ENCODE measurements around the gene CHRNB2.

The CHRNB2 gene

DNA sequence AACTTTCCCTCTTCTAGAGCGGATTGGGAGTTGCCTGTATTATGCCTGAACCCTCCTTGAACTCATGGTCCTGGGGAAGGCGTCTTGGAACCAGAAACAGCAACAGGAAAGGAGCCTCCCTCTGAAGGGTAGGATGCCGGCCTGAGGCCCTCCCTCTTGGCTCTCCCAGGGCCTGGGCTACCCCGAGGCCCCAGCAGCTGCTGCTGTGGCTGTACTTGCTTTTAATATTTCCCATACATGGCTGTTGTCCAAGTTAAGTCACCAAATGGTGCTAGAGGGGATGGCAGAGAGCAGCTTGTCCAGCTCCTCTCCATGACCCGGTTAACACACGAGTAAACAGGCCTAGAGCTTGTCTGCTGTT, 10.5 kb downstream of the CHRNB2 start:
- Mint-ChIP-seq H3K27ac (no peak overlapping the region), H3K9me3 (no peaks in the 10 kb centered on the region), H3K4me3 (no peak overlapping the region), H3K27me3 (peaks cover 3% of the 10 kb centered on the region), H3K36me3 (ENCODE audit: low read depth) (peaks cover 50% of the 10 kb centered on the region), H3K4me1 (ENCODE audit: low read depth) (no peaks in the 10 kb centered on the region)
- intact Hi-C loops (cut with micrococcal nuclease) = no loop called here

DNA sequence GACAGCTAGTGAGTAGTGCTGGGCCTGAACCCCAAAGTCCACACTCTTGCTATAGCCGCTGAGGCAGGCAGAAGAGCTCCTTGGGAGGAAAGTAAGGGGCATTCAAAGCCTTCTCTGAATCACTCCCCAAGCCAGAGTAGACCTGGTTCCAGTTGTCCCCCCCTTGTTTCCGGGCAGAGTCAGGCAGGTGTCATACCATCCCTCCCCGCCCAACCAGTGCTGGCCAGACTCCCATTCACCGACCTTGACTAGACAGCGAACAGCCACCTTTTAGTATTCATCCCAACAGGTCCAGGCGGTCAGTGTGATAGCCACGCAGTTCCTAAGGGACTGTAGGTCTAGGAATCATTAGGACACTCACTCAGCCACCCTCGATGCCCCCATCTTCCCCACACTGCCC, 11.8 kb downstream of the CHRNB2 start:
- Mint-ChIP-seq H3K27ac (no peak overlapping the region), H3K4me1 (ENCODE audit: low read depth) (no peaks in the 10 kb centered on the region), H3K4me3 (no peak overlapping the region), H3K36me3 (ENCODE audit: low read depth) (peaks cover 64% of the 10 kb centered on the region), H3K9me3 (no peaks in the 10 kb centered on the region), H3K27me3 (peaks cover 3% of the 10 kb centered on the region)
- intact Hi-C loops (cut with micrococcal nuclease) = no loop called here

DNA sequence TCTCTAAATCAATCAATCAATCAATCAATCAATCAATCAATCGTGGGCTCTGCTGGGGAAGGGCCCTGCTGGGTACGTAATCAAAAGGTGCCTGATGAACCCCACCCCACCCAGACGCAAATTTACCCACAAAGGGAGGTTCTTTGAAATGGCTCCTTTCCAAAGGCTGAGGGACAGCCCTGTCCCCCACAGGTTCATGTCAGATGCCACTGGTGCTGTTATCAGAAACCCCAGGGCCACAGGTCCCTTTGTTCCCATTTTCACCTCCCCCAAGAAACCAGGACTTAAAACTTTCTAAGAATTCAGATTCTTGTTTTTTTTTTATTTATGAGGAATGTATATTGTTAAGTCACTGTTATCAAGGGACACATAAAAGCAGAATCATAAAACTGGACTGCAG, 14.2 kb downstream of the CHRNB2 start:
- H3K36me3 Mint-ChIP-seq (ENCODE audit: low read depth) = peaks cover 88% of the 10 kb centered on the region
- no peak overlapping the region for H3K27ac Mint-ChIP-seq
- intact Hi-C loops (cut with micrococcal nuclease) = no loop called here
- no peaks in the 10 kb centered on the region for H3K9me3 Mint-ChIP-seq
- H3K27me3 Mint-ChIP-seq = no peaks in the 10 kb centered on the region
- no peak overlapping the region for H3K4me3 Mint-ChIP-seq
- H3K4me1 Mint-ChIP-seq (ENCODE audit: low read depth) = no peaks in the 10 kb centered on the region

- Mint-ChIP-seq H3K36me3 (ENCODE audit: low read depth) (peaks cover 99% of the 10 kb centered on the region), H3K4me1 (ENCODE audit: low read depth) (no peaks in the 10 kb centered on the region), H3K9me3 (no peaks in the 10 kb centered on the region), H3K27ac (no peak overlapping the region), H3K27me3 (no peaks in the 10 kb centered on the region), H3K4me3 (no peak overlapping the region)
- intact Hi-C loops (cut with micrococcal nuclease) = no loop called here
Observed at GRCh38 chr1:154582885-154583284, 15.3 kb downstream of the CHRNB2 start.

DNA sequence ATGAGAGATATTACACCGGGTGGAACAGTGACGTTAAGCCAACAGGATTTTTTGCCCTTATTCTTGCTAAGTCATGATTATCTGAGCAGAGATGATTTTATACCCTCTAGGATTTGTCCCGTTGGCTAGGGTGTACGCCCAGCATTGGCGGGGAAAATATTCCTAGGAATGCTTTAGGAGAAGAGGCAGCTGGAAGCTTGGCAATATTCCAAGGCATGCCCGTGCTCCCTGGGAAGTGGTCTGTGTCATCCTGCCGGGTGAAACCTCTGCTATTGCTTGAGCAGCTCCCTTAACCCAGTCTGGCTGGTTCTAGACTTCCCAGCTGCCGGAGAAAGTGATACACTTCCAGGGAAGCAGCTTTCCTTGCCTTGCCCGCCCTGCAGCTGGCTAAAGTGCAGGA, 16.2 kb downstream of the CHRNB2 start:
- intact Hi-C loops (cut with micrococcal nuclease) = no loop called here
- no peaks in the 10 kb centered on the region for H3K27me3 Mint-ChIP-seq
- H3K36me3 Mint-ChIP-seq (ENCODE audit: low read depth) = peaks cover 100% of the 10 kb centered on the region
- H3K4me1 Mint-ChIP-seq (ENCODE audit: low read depth) = no peaks in the 10 kb centered on the region
- no peak overlapping the region for H3K27ac Mint-ChIP-seq
- H3K4me3 Mint-ChIP-seq = no peak overlapping the region
- no peaks in the 10 kb centered on the region for H3K9me3 Mint-ChIP-seq

GRCh38 chr1:154584267-154584994, 16.9 kb downstream of the CHRNB2 start:
- Mint-ChIP-seq H3K4me1 (ENCODE audit: low read depth) (no peaks in the 10 kb centered on the region), H3K27me3 (no peaks in the 10 kb centered on the region), H3K4me3 (no peak overlapping the region), H3K9me3 (no peaks in the 10 kb centered on the region), H3K27ac (no peak overlapping the region), H3K36me3 (ENCODE audit: low read depth) (peaks cover 100% of the 10 kb centered on the region)
- intact Hi-C loops (cut with micrococcal nuclease) = no loop called here

GRCh38 chr1:154586231-154586630, 18.7 kb downstream of the CHRNB2 start:
- H3K27ac Mint-ChIP-seq = no peak overlapping the region
- no peaks in the 10 kb centered on the region for H3K27me3 Mint-ChIP-seq
- intact Hi-C loops (cut with micrococcal nuclease) = no loop called here
- no peak overlapping the region for H3K4me3 Mint-ChIP-seq
- no peaks in the 10 kb centered on the region for H3K9me3 Mint-ChIP-seq
- peaks cover 100% of the 10 kb centered on the region for H3K36me3 Mint-ChIP-seq (ENCODE audit: low read depth)
- H3K4me1 Mint-ChIP-seq (ENCODE audit: low read depth) = no peaks in the 10 kb centered on the region

DNA sequence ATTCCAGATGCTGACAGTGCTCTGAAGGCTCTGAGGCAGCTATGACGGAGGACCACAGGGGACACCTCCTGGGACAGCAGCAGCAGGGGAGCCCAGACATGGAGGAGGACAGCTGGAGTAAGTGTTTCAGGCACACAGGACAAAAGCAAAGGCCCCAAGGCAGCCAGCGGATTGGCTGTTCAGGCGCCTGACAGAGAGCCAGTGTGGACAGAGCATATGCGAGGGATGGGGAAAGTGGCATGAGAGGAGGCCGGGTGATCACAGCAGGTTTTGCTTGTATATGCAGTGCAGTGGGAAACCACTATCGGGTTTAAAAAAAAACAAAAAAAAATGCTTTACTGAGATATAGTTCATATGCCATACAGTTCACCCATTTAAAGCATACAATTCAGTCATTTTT, 19.1 kb downstream of the CHRNB2 start:
- intact Hi-C loops (cut with micrococcal nuclease) = no loop called here
- Mint-ChIP-seq H3K27me3 (no peaks in the 10 kb centered on the region), H3K9me3 (no peaks in the 10 kb centered on the region), H3K4me3 (no peak overlapping the region), H3K27ac (no peak overlapping the region), H3K36me3 (ENCODE audit: low read depth) (peaks cover 100% of the 10 kb centered on the region), H3K4me1 (ENCODE audit: low read depth) (no peaks in the 10 kb centered on the region)

DNA sequence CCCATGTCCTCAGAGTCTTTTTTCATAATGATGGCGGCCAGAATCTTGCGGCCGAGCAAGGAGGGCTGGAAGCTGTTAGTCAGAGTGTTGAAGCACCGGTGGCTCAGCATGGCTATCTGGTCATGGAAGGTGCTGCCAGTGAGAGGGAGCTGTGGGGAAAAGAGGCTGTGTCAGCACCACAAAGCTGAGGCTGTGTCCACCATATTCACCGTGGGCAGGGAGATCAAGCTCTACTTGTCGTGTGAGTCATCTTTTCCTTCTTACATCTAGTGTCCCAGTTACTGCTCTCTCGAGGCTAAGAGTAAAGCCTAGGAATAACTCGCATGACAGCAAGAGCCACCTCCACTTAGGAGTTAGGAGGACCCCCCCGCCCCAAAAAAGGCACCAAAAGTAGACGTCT, 22.2 kb downstream of the CHRNB2 start:
- H3K36me3 Mint-ChIP-seq (ENCODE audit: low read depth) = peaks cover 100% of the 10 kb centered on the region
- intact Hi-C loops (cut with micrococcal nuclease) = no loop called here
- H3K27me3 Mint-ChIP-seq = no peaks in the 10 kb centered on the region
- H3K4me1 Mint-ChIP-seq (ENCODE audit: low read depth) = no peaks in the 10 kb centered on the region
- no peaks in the 10 kb centered on the region for H3K9me3 Mint-ChIP-seq
- no peak overlapping the region for H3K27ac Mint-ChIP-seq
- H3K4me3 Mint-ChIP-seq = no peak overlapping the region

DNA sequence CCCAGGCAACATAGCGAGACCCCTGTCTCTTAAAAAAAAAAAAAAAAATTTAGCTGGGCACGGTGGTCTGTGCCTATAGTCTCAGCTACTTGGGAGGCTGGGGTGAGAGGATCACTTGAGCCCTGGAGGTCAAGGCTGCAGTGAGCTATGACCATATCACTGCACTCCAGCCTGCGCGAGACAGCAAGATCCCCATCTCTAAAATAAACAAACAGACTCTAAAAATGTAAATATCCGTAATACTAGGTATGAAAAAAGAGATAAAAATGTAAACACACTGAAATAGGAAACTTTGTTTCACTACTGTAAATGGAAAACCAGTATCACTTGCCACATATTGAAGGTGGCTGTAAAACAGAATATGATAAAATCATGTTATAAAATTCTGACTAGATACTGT, 23.2 kb downstream of the CHRNB2 start:
- Mint-ChIP-seq H3K36me3 (ENCODE audit: low read depth) (peaks cover 95% of the 10 kb centered on the region), H3K27me3 (no peaks in the 10 kb centered on the region), H3K27ac (no peak overlapping the region), H3K4me3 (no peak overlapping the region), H3K4me1 (ENCODE audit: low read depth) (no peaks in the 10 kb centered on the region), H3K9me3 (no peaks in the 10 kb centered on the region)
- intact Hi-C loops (cut with micrococcal nuclease) = no loop called here

GRCh38 chr1:154591206-154591605, 23.6 kb downstream of the CHRNB2 start:
- H3K4me1 Mint-ChIP-seq (ENCODE audit: low read depth) = no peaks in the 10 kb centered on the region
- no peaks in the 10 kb centered on the region for H3K27me3 Mint-ChIP-seq
- H3K27ac Mint-ChIP-seq = no peak overlapping the region
- peaks cover 95% of the 10 kb centered on the region for H3K36me3 Mint-ChIP-seq (ENCODE audit: low read depth)
- no peak overlapping the region for H3K4me3 Mint-ChIP-seq
- H3K9me3 Mint-ChIP-seq = no peaks in the 10 kb centered on the region
- intact Hi-C loops (cut with micrococcal nuclease) = no loop called here

DNA sequence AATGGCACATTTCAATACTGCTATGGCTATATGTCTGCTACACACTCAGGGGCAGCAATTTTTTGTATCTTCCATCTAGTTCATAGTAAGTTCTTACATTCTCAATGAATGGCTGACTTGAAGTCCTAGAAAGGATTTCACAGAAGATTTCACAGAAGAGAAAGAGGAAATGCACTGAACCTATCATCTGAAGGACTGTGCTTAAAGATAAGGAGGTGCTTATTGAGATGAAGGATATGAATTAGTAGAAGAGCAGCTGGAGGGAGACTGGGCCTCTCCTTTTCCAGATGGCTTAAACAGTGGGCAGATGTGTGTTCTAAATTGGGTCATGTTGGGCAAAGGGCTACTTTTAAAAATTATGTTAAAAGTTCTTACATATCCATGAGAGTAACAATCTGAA, 25.8 kb downstream of the CHRNB2 start:
- Mint-ChIP-seq H3K9me3 (no peaks in the 10 kb centered on the region), H3K27ac (no peak overlapping the region), H3K27me3 (no peaks in the 10 kb centered on the region), H3K36me3 (ENCODE audit: low read depth) (peaks cover 95% of the 10 kb centered on the region), H3K4me3 (no peak overlapping the region), H3K4me1 (ENCODE audit: low read depth) (peaks cover 9% of the 10 kb centered on the region)
- intact Hi-C loops (cut with micrococcal nuclease) = no loop called here

- peaks cover 13% of the 10 kb centered on the region for H3K4me1 Mint-ChIP-seq (ENCODE audit: low read depth)
- H3K4me3 Mint-ChIP-seq = no peak overlapping the region
- H3K36me3 Mint-ChIP-seq (ENCODE audit: low read depth) = peaks cover 95% of the 10 kb centered on the region
- intact Hi-C loops (cut with micrococcal nuclease) = no loop called here
- H3K27ac Mint-ChIP-seq = no peak overlapping the region
- H3K9me3 Mint-ChIP-seq = no peaks in the 10 kb centered on the region
- H3K27me3 Mint-ChIP-seq = no peaks in the 10 kb centered on the region
Observed at GRCh38 chr1:154594811-154595210, 27.2 kb downstream of the CHRNB2 start.

DNA sequence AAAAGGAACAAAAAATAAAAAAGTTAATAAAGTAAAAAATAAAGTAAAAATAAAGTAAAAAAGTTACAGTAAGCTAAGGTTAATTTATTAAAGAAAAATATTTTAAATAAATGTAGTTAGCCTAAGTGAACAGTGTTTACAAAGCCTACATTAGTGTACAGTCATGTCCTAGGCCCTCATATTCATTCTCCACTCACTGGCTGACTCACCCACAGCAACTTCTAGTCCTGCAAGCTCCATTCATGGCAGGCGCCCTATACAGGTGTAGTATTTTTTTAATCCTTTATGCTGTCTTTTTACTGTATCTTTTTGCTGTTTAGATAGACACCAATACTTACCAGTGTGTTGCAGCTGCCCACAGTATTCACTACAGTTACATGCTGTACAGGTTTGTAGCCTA, 28.0 kb downstream of the CHRNB2 start:
- no peak overlapping the region for H3K27ac Mint-ChIP-seq
- H3K4me3 Mint-ChIP-seq = no peak overlapping the region

GRCh38 chr1:154598871-154599635, 31.5 kb downstream of the CHRNB2 start:
- no peaks in the 10 kb centered on the region for H3K27me3 Mint-ChIP-seq
- no peak overlapping the region for H3K27ac Mint-ChIP-seq
- peaks cover 94% of the 10 kb centered on the region for H3K36me3 Mint-ChIP-seq (ENCODE audit: low read depth)
- H3K4me3 Mint-ChIP-seq = no peak overlapping the region
- intact Hi-C loops (cut with micrococcal nuclease) = no loop called here
- H3K9me3 Mint-ChIP-seq = no peaks in the 10 kb centered on the region
- peaks cover 46% of the 10 kb centered on the region for H3K4me1 Mint-ChIP-seq (ENCODE audit: low read depth)

More for the DNA sequence above, 28.0 kb downstream of the CHRNB2 start:
- no peaks in the 10 kb centered on the region for H3K9me3 Mint-ChIP-seq
- H3K4me1 Mint-ChIP-seq (ENCODE audit: low read depth) = peaks cover 19% of the 10 kb centered on the region
- intact Hi-C loops (cut with micrococcal nuclease) = no loop called here
- peaks cover 95% of the 10 kb centered on the region for H3K36me3 Mint-ChIP-seq (ENCODE audit: low read depth)
- no peaks in the 10 kb centered on the region for H3K27me3 Mint-ChIP-seq

Measured in dendritic cell treated with granulocyte-macrophage colony-stimulating factor and Interleukin-4, amounts not matched to agents 40 ng/mL and 50 ng/mL, for 4 days (primary cell).